CD4-positive, CD25-positive, alpha-beta regulatory T cell (primary cell): ENCODE results near the gene GRIK4. TPM values are rescaled to one million over a fixed set of nuclear protein-coding genes. Genes with fewer than 3 reads are reported as not detected.

Experiments
- ATAC-seq, 2 donors: fragments of 150-1000 bp; cut with Tn5 transposase; one replicate each; pipeline ENCODE4 v1.10.0; 2021; ENCODE audit warnings: low read depth in 2 of 2, moderate number of reproducible peaks in 2 of 2, moderate library complexity in 1 of 2
- DNase-seq, 3 donors: peaks; one replicate each; pipeline versions ENCODE4 v3.0.0 to v3.0.0-alpha.2; 2012 to 2022; ENCODE audit warnings: mixed read lengths in 1 of 3
- H3K27ac ChIP-seq: one replicate; pipeline ENCODE4 v1.7.0; 2013; ENCODE audit warnings: mild to moderate bottlenecking, low read length; ENCODE audit not compliant: insufficient read depth, poor library complexity, severe bottlenecking
- H3K27me3 ChIP-seq: one replicate; pipeline ENCODE4 v1.7.0; 2013; ENCODE audit warnings: low read length; ENCODE audit not compliant: control insufficient read depth, insufficient read depth
- H3K36me3 ChIP-seq: one replicate; pipeline ENCODE4 v1.7.0; 2013; ENCODE audit warnings: mild to moderate bottlenecking, low read length, moderate library complexity; ENCODE audit not compliant: control insufficient read depth, insufficient read depth
- H3K4me1 ChIP-seq: 2 replicates; pipeline ENCODE4 v1.7.0; 2013; ENCODE audit warnings: mild to moderate bottlenecking, low read length; ENCODE audit not compliant: insufficient read depth, control insufficient read depth, poor library complexity, severe bottlenecking
- H3K4me3 ChIP-seq: one replicate; pipeline ENCODE4 v1.7.0; 2013; ENCODE audit warnings: low read depth, mild to moderate bottlenecking, low read length, moderate library complexity
- H3K9me3 ChIP-seq, 2 experiments: 1 replicate in 1 of 2; 2 replicates in 1 of 2; pipeline ENCODE4 v1.7.0; 2013; ENCODE audit warnings: low read length in 2 of 2, mild to moderate bottlenecking in 1 of 2, moderate library complexity in 1 of 2; ENCODE audit not compliant: control insufficient read depth in 2 of 2
- H3K27ac Mint-ChIP-seq, 3 donors: one replicate each; pipeline ENCODE4 v1.8.0; 2020 to 2022; ENCODE audit warnings: mild to moderate bottlenecking in 3 of 3, mixed read lengths in 3 of 3, moderate library complexity in 2 of 3
- H3K27me3 Mint-ChIP-seq: one replicate; pipeline ENCODE4 v1.8.0; 2022; ENCODE audit warnings: mild to moderate bottlenecking, mixed read lengths
- H3K36me3 Mint-ChIP-seq: one replicate; pipeline ENCODE4 v1.8.0; 2020; ENCODE audit warnings: mixed read lengths
- H3K4me1 Mint-ChIP-seq, 4 donors: one replicate each; pipeline ENCODE4 v1.8.0; 2020 to 2022; ENCODE audit warnings: mixed read lengths in 4 of 4, mild to moderate bottlenecking in 1 of 4
- H3K4me3 Mint-ChIP-seq, 4 donors: one replicate each; pipeline ENCODE4 v1.8.0; 2020 to 2022; ENCODE audit warnings: mild to moderate bottlenecking in 4 of 4, mixed read lengths in 4 of 4, moderate library complexity in 3 of 4
- H3K9me3 Mint-ChIP-seq, 7 donors: one replicate each; pipeline ENCODE4 v1.8.0; 2020 to 2022; ENCODE audit warnings: mixed read lengths in 7 of 7, mild to moderate bottlenecking in 3 of 7, moderate library complexity in 2 of 7
- polyA plus RNA-seq, 4 donors: library from polyadenylated mRNA; unstranded; fragments of 300-500 nt; fragmentation: Illumina TruSeq; gene quantifications; one replicate each; pipeline ENCODE4 v1.2.3, GENCODE V29; 2021
- total RNA-seq: library from RNA; stranded (reverse); gene quantifications from one replicate; pipeline ENCODE4 v1.2.3, GENCODE V29; 2022

The GRIK4 gene
- total and polyA plus RNA-seq, 5 donors from 2014 or later, result not detected

GRCh38 chr11:120815319-120816100 is 304.0 kb downstream of the GRIK4 start:
- H3K36me3 Mint-ChIP-seq, result no peaks in the 10 kb centered on the region
- no peaks in the 10 kb centered on the region for H3K4me1 Mint-ChIP-seq
- H3K27me3 Mint-ChIP-seq, result peaks cover 4% of the 10 kb centered on the region
- H3K4me1 ChIP-seq, result no peaks in the 10 kb centered on the region
- H3K4me3 Mint-ChIP-seq, result no peak overlapping the region
- DNase-seq, result no peak
- no peak overlapping the region for H3K27ac ChIP-seq
- no peak overlapping the region for H3K27ac Mint-ChIP-seq
- no peaks in the 10 kb centered on the region for H3K27me3 ChIP-seq
- peaks cover 0 to 3% (median 0%) of the 10 kb centered on the region in 7 donors for H3K9me3 Mint-ChIP-seq
- H3K4me3 ChIP-seq, result no peak overlapping the region
- H3K9me3 ChIP-seq, result no peaks in the 10 kb centered on the region
- H3K36me3 ChIP-seq, result no peaks in the 10 kb centered on the region
- no peak for ATAC-seq

- Mint-ChIP-seq H3K36me3 (no peaks in the 10 kb centered on the region), H3K27ac (no peak overlapping the region), H3K4me1 (no peaks in the 10 kb centered on the region), H3K27me3 (peaks cover 4% of the 10 kb centered on the region), H3K9me3 (peaks cover 0 to 3% (median 0%) of the 10 kb centered on the region in 7 donors), H3K4me3 (no peak overlapping the region)
- no peaks in the 10 kb centered on the region for H3K9me3 ChIP-seq
- H3K27me3 ChIP-seq, result no peaks in the 10 kb centered on the region
- no peak overlapping the region for H3K27ac ChIP-seq
- H3K4me3 ChIP-seq, result no peak overlapping the region
- DNase-seq (no peak), ATAC-seq (no peak)
- H3K4me1 ChIP-seq, result no peaks in the 10 kb centered on the region
- no peaks in the 10 kb centered on the region for H3K36me3 ChIP-seq
These were observed 304.6 kb downstream of the GRIK4 start for GRCh38 chr11:120816176-120816575.

GRCh38 chr11:120816711-120817110 is 305.2 kb downstream of the GRIK4 start:
- no peaks in the 10 kb centered on the region for H3K36me3 ChIP-seq
- Mint-ChIP-seq H3K36me3 (no peaks in the 10 kb centered on the region), H3K27me3 (peaks cover 4% of the 10 kb centered on the region), H3K9me3 (peaks cover 0 to 3% (median 0%) of the 10 kb centered on the region in 7 donors), H3K27ac (no peak overlapping the region), H3K4me1 (no peaks in the 10 kb centered on the region), H3K4me3 (no peak overlapping the region)
- no peaks in the 10 kb centered on the region for H3K4me1 ChIP-seq
- H3K4me3 ChIP-seq, result no peak overlapping the region
- no peaks in the 10 kb centered on the region for H3K27me3 ChIP-seq
- no peaks in the 10 kb centered on the region for H3K9me3 ChIP-seq
- no peak for ATAC-seq
- no peak for DNase-seq
- no peak overlapping the region for H3K27ac ChIP-seq

GRCh38 chr11:120817158-120817557 is 305.6 kb downstream of the GRIK4 start:
- ATAC-seq (no peak), DNase-seq (no peak)
- H3K9me3 ChIP-seq, result no peaks in the 10 kb centered on the region
- H3K27me3 ChIP-seq, result no peaks in the 10 kb centered on the region
- H3K4me3 ChIP-seq, result no peak overlapping the region
- no peak overlapping the region for H3K27ac ChIP-seq
- Mint-ChIP-seq H3K4me3 (no peak overlapping the region), H3K27me3 (peaks cover 4% of the 10 kb centered on the region), H3K9me3 (peaks cover 0 to 3% (median 0%) of the 10 kb centered on the region in 7 donors), H3K4me1 (no peaks in the 10 kb centered on the region), H3K27ac (peak overlapping the region in 1 of 3 donors; percentile 12), H3K36me3 (no peaks in the 10 kb centered on the region)
- no peaks in the 10 kb centered on the region for H3K36me3 ChIP-seq
- H3K4me1 ChIP-seq, result no peaks in the 10 kb centered on the region

- no peaks in the 10 kb centered on the region for H3K36me3 ChIP-seq
- Mint-ChIP-seq H3K9me3 (no peaks in the 10 kb centered on the region), H3K4me3 (no peak overlapping the region), H3K27ac (no peak overlapping the region), H3K36me3 (no peaks in the 10 kb centered on the region), H3K4me1 (no peaks in the 10 kb centered on the region), H3K27me3 (peaks cover 4% of the 10 kb centered on the region)
- DNase-seq (no peak), ATAC-seq (no peak)
- H3K27ac ChIP-seq, result no peak overlapping the region
- no peaks in the 10 kb centered on the region for H3K27me3 ChIP-seq
- no peak overlapping the region for H3K4me3 ChIP-seq
- H3K4me1 ChIP-seq, result no peaks in the 10 kb centered on the region
- H3K9me3 ChIP-seq, result no peaks in the 10 kb centered on the region
These were observed 306.5 kb downstream of the GRIK4 start for GRCh38 chr11:120818097-120818496.

- no peaks in the 10 kb centered on the region for H3K36me3 Mint-ChIP-seq
- H3K27me3 Mint-ChIP-seq, result peaks cover 4% of the 10 kb centered on the region
- no peak for DNase-seq
- H3K4me3 Mint-ChIP-seq, result no peak overlapping the region
- H3K4me1 Mint-ChIP-seq, result no peaks in the 10 kb centered on the region
- H3K4me3 ChIP-seq, result no peak overlapping the region
- H3K4me1 ChIP-seq, result no peaks in the 10 kb centered on the region
- no peak overlapping the region for H3K27ac Mint-ChIP-seq
- H3K27ac ChIP-seq, result no peak overlapping the region
- no peak for ATAC-seq
- H3K27me3 ChIP-seq, result no peaks in the 10 kb centered on the region
- no peaks in the 10 kb centered on the region for H3K9me3 ChIP-seq
- H3K9me3 Mint-ChIP-seq, result no peaks in the 10 kb centered on the region
- no peaks in the 10 kb centered on the region for H3K36me3 ChIP-seq
These were observed 307.5 kb downstream of the GRIK4 start for GRCh38 chr11:120819003-120819402.

GRCh38 chr11:120819437-120820365 is 308.2 kb downstream of the GRIK4 start:
- DNase-seq (no peak), ATAC-seq (no peak)
- no peaks in the 10 kb centered on the region for H3K27me3 ChIP-seq
- H3K4me1 ChIP-seq, result no peaks in the 10 kb centered on the region
- no peaks in the 10 kb centered on the region for H3K4me1 Mint-ChIP-seq
- no peak overlapping the region for H3K4me3 ChIP-seq
- no peaks in the 10 kb centered on the region for H3K9me3 ChIP-seq
- H3K36me3 Mint-ChIP-seq, result no peaks in the 10 kb centered on the region
- peaks cover 4% of the 10 kb centered on the region for H3K27me3 Mint-ChIP-seq
- no peak overlapping the region for H3K27ac Mint-ChIP-seq
- no peak overlapping the region for H3K27ac ChIP-seq
- no peak overlapping the region for H3K4me3 Mint-ChIP-seq
- no peaks in the 10 kb centered on the region for H3K9me3 Mint-ChIP-seq
- H3K36me3 ChIP-seq, result no peaks in the 10 kb centered on the region
